Measurements from ENCODE around the gene SYS1. TPM values are rescaled to one million over a fixed set of nuclear protein-coding genes. Genes with fewer than 3 reads are reported as not detected.

The SYS1 gene
- total and polyA plus RNA-seq, 2 donors (not counting 3 experiments of a cell fraction or from before 2014, with no cell fraction given): 27.4 to 79.6 TPM

DNA sequence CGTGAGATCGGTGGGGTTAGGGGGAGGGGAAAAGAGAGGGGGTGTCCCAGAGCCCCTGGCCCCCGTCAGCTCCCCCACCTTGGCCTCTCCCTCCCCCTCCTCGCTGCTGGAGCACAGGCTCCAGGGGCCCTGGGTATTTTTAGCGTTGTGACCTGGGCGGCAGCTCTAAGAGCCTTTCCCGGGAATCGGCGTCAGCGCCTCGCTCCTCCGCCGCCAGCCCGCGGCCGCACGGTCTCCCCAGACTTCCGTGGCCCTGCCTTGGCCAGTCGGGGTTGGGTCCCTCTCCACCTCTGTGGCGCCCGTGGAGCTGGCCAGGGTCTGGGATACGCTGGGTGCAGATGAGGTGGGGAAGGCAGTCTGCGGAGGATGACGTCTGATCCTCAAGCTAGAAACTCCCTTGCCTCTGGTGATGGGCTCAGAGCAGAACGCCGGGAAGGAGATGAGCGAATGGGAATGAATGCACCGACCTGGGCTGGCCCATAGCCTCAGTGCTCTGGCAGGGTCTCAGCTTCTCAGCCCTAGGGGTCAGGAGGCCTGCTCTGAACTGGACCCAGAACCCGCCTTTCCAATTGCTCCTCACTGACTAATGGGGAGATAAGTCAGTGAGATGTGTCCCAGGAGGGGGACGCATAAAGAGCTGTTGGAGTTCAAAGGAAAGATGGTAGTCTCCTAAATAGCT lies 44.2 kb downstream of the SYS1 start:
- peaks cover 0 to 3% of the 10 kb centered on the region in 2 experiments for H3K36me3 ChIP-seq (ENCODE audit: control insufficient read depth in 2 of 2, extremely low read depth in 1 of 2, insufficient read depth in 2 of 2, low read length in 2 of 2)
- peak overlapping the region; percentile 39 for H3K9ac ChIP-seq (replicated peaks; ENCODE audit: extremely low read depth, insufficient read depth, low read length)
- H3K27me3 ChIP-seq (ENCODE audit: control insufficient read depth in 2 of 2, insufficient read depth in 2 of 2, low read length in 2 of 2): peaks cover 6% of the 10 kb centered on the region in 2 experiments
- TF ChIP-seq, protein P1, sequence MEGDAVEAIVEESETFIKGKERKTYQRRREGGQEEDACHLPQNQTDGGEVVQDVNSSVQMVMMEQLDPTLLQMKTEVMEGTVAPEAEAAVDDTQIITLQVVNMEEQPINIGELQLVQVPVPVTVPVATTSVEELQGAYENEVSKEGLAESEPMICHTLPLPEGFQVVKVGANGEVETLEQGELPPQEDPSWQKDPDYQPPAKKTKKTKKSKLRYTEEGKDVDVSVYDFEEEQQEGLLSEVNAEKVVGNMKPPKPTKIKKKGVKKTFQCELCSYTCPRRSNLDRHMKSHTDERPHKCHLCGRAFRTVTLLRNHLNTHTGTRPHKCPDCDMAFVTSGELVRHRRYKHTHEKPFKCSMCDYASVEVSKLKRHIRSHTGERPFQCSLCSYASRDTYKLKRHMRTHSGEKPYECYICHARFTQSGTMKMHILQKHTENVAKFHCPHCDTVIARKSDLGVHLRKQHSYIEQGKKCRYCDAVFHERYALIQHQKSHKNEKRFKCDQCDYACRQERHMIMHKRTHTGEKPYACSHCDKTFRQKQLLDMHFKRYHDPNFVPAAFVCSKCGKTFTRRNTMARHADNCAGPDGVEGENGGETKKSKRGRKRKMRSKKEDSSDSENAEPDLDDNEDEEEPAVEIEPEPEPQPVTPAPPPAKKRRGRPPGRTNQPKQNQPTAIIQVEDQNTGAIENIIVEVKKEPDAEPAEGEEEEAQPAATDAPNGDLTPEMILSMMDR (IDR thresholded peaks at IDR 0.05; ENCODE audit: extremely low read depth in 1 of 2, insufficient read depth in 1 of 2, low read depth in 1 of 2, low read length in 2 of 2): no peak
- no peak for TF ChIP-seq POLR2AphosphoS5 (IDR thresholded peaks at IDR 0.05; ENCODE audit: insufficient read depth, low read depth, low read length)
- no peak for TF ChIP-seq GATA2 (IDR thresholded peaks at IDR 0.05; ENCODE audit: insufficient read depth, insufficient read length, low read depth, low read length)
- TF ChIP-seq, protein P2, sequence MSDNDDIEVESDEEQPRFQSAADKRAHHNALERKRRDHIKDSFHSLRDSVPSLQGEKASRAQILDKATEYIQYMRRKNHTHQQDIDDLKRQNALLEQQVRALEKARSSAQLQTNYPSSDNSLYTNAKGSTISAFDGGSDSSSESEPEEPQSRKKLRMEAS (IDR thresholded peaks at IDR 0.05; ENCODE audit: insufficient read depth, insufficient read length): no peak
- TF ChIP-seq EZH2 (IDR thresholded peaks at IDR 0.05; ENCODE audit: borderline replicate concordance, low read depth, low read length, severe bottlenecking): no peak
- TF ChIP-seq JUN (IDR thresholded peaks at IDR 0.05; ENCODE audit: borderline replicate concordance, insufficient read depth, insufficient read length, low read depth): no peak
- no peak for TF ChIP-seq MYC (IDR thresholded peaks at IDR 0.05; ENCODE audit: low read depth, low read length)
- no peak for TF ChIP-seq FOS (IDR thresholded peaks at IDR 0.05; ENCODE audit: borderline replicate concordance, insufficient read depth, low read length)
- TF ChIP-seq POLR2A (IDR thresholded peaks at IDR 0.05; ENCODE audit: low read depth, low read length): no peak
- peak overlapping the region; percentile 7 to 85 (median 36) for H3K4me3 ChIP-seq (replicated peaks in 1 of 3; ENCODE audit: insufficient read depth in 1 of 3, low read depth in 1 of 3, low read length in 3 of 3)
- H3K9me3 ChIP-seq (replicated peaks; ENCODE audit: control insufficient read depth, insufficient read depth, low read length): no peaks in the 10 kb centered on the region
- no peaks in the 10 kb centered on the region for H3K9me1 ChIP-seq (replicated peaks; ENCODE audit: control insufficient read depth, extremely low read depth, insufficient read depth, low read length)
- intact Hi-C loops (cut with micrococcal nuclease): no loop called here
- H2AFZ ChIP-seq (ENCODE audit: low read depth, low read length): peak overlapping the region; percentile 83
- peak overlapping the region; percentile 74 for H3K4me2 ChIP-seq (ENCODE audit: insufficient read depth, low read length)
- no peak overlapping the region for H3K27ac ChIP-seq (ENCODE audit: insufficient read depth, low read depth, low read length)
- POLR2A ChIA-PET: interaction anchor here (0.6 to 1.5 kb wide), 3 partner anchors 9 to 45 kb away, joined by 3 to 5 read pairs (median 3); partner anchors contain the start of gene PIGT
- DNase-seq (ENCODE audit: low read depth, low spot score) (peak; percentile 24), FAIRE-seq (peak; percentile 50)
- H3K79me2 ChIP-seq (ENCODE audit: control insufficient read depth, insufficient read depth, low read length): no peaks in the 10 kb centered on the region
- H3K4me1 ChIP-seq (ENCODE audit: control insufficient read depth, extremely low read depth, insufficient read depth, low read length): peaks cover 3% of the 10 kb centered on the region
- CTCF ChIA-PET: interaction anchor here (0.8 to 3.6 kb wide), 12 partner anchors 8 to 96 kb away, joined by 3 to 32 read pairs (median 4); partner anchors contain the start of genes PIGT and SYS1
- dilution Hi-C loops (cut with MboI; ENCODE audit: extremely low pct_ligation_motif_present, low sequenced_read_pairs): no loop called here
- no peaks in the 10 kb centered on the region for H4K20me1 ChIP-seq (replicated peaks; ENCODE audit: control insufficient read depth, extremely low read depth, insufficient read depth, low read length)
- BruUV-seq (replicated peaks): no TSS peak
